Measurements from ENCODE around the gene ITGAE.
"Not testable (repeated sequence)": the region's sequence is repeated elsewhere in the genome, so short reads cannot be mapped to it uniquely, and the experiment has no call there.

The ITGAE gene

GRCh38 chr17:3800362-3801271, at the start of gene ITGAE:
TSS of gene ITGAE (minus strand) at chr17:3801188. CDS start at chr17:3801144, 44 bp downstream.
- DNase-seq = no peak

DNA sequence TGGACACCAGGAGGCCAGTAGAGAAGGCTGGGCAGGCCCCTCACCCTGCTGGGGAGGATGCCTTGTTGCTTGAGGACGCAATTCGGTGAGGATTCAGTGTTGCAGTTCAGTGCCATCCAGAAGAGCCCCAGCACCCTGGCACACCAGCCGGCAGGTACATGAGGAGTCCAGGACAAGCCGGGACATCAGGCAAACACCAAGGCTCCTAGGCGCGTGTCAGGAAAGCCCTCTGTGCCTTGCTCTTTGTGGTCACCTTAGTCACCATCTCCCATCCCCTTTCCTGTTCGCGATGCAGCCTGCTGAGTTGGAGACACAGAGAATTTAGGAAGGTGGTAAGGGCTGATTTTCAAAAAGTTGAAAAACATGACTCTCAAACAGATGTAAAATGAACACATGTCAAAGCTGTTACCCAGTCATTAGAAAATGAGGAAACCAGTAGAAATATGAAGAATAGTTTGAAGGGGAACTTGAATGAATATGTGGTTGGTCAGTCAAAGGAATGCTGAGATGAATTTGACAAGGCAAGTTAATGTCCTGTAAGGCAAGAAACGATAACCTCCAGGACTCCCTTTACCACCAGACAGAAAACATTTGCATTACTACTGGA, 47.3 kb upstream of the ITGAE start:
- DNase-seq = no peak

- DNase-seq = no peak
These were observed 46.2 kb upstream of the ITGAE start for GRCh38 chr17:3847165-3847670.

- DNase-seq = no peak
These were observed 45.6 kb upstream of the ITGAE start for GRCh38 chr17:3846437-3847164.

GRCh38 chr17:3845621-3846436, 44.8 kb upstream of the ITGAE start, which contains the start of gene NCBP3:
TSS of gene NCBP3 (minus strand) at chr17:3846246. CDS start at chr17:3846223, 23 bp downstream.
- DNase-seq = peak; percentile 94

DNA sequence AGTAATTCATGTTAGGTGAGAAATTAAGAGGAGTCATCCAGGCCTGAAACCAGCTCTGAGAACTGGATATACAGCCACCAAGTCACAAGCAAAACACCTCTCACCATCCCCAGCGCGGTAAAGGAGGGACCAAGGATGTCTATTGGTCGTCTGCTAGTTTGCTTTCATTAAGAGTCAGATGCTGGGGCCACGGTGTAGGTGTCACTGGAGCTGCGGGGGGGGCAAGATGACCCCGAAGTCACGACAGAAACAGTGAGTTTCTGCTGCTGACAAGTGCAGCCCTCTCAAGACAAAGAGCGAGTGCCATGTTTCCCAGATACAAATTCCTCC, 44.3 kb upstream of the ITGAE start:
- peak; percentile 66 for DNase-seq

DNA sequence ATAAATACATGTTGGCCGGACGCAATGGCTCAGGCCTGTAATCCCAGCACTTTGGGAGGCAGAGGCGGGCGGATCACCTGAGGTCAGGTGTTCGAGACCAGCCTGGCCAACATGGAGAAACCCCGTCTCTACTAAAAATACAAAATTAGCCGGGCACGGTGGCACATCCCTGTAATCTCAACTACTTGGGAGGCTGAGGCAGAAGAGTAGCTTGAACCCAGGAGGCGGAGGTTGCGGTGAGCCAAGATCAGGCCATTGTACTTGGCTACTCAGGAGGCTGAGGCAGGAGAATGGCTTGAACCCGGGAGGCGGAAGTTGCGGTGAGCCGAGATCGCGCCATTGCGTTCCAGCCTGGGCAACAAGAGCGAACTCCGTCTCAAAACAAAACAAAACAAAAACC, 43.6 kb upstream of the ITGAE start:
- DNase-seq = not testable (repeated sequence)

DNA sequence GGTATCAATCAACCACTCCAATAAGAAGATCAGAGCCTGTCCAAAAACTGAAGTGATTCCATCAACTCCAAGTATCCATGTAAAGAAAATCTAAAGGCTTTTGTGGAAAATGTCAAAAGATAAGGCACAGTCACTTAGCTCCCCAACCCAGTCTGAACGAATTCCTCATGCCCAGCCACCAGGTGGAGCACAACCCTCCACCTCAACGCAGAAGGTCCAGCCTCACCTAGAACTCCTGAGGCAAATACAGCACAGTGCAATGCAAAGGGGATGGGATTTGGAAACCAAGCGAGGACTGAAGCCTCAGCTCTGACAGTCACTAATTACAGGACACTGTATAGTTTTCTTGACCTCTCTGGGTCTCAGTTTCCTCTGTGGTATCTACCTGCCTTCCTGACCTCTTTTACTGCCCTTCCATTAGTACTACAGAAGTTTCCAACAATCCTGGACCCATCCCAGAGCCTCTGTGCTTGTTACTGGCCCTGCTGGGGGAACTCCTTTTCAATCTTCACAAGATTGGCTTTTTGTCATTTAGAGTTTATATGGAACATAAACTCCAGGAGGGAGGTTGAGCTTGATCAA, 43.0 kb upstream of the ITGAE start:
- DNase-seq = peak; percentile 82

- no peak for DNase-seq
These were observed 37.2 kb upstream of the ITGAE start for GRCh38 chr17:3838206-3838605.

DNA sequence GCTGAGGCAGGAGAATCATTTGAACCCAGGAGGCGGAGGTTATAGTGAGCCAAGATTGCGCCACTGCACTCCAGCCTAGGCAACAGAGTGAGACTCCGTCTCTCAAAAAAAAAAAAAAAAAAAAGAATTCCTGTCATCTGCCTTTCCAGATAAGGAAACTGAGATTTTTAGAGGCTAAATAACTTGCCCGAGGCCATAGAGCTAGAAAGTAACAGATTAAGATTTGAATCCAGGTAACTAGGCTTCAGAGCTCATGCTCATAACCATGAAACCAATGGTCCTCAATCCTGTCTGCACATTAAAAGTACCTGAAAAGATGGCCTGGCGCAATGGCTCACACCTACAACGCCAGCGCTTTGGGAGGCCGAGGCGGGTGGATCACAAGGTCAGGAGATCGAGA, 35.6 kb upstream of the ITGAE start:
- DNase-seq = no peak

DNA sequence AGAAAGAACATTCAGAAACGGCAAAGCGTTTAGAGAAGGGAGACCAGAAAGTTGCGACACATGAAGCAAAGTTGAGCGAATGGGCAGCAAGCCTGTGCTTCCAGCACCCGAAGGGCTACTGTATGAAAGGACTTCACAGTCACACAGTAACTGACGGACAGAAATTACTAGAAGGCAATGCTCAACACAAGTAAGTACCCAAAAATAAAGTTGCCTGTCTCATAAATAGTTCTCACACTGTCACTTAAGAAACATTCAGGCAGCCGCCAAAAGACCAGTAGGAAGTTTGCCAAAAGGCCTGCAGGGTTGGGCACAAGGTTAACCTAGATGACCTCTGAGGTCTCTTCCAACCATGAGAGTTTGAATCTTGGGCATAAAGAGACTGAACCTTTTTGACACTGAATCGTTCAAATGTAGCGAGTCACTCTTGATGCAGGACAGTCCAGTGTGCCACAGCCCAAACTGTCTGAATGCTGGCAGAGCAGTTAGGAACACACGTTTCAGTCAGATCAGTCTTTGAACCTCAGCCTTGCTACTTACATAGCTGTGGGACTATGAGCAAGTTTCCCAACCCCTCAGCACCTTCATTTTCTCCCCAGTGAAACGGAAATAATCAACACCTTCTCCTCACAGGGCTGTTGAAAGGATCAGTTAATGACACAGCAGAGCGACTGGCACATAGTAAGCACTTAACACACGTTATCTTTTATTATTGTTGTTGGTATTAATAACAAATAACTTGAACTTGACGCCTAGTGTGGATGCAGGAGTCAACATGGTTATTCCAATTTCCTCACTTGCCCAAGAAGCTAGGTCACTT, 34.6 kb upstream of the ITGAE start:
- peak; percentile 56 for DNase-seq

DNA sequence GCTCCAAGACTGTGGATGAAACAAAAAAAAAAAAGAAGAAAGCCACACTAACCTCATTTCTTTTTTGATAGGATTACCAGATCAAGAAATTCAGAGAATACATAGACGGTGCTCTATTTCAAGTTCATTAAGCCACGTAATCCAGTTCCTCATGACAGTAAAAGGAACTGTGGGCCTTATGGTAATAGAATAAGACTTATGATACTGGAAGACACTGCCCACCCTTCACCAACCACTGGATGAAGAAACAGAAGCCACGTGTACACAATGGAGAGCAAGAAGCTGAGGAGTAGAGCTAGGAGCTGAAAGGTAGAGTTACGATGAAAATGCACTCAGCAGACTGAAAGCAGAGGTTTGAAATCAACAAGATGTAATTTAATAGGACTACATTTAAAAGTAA, 33.8 kb upstream of the ITGAE start:
- peak; percentile 69 for DNase-seq

GRCh38 chr17:3828852-3829232, 27.9 kb upstream of the ITGAE start:
- no peak for DNase-seq

DNA sequence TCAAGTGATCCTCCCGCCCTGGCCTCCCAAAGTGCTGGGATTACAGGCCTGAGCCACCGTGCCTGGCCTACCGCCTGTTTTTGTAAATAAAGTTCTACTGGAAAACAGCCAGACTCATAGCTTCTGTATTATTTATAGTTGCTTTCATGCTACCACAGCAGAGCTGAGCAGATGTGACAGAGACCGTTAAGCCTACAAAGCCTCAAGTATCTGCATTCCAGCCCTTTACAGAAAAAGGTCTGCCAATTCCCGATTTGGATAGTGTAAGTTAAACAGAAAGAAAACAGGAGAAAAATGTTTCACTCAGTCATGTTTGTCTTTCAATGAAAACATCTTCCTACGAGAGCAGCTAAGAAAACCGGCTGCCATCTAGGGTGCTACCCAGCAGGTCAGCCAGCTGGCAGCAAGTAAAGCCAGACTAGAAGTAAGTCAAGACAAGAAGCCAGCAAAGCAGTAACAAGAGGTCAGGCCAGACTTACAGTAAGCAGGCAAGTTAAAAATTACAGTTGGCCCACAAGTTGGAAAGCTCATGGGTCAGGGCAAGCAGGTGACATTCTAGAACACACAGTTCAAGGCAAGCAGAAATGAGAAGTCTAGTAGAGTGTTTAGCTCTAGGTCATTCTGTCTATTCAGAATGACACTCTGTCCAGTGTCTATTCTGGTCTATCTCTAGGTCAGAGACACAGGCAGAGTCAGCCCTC, 27.3 kb upstream of the ITGAE start:
- no peak for DNase-seq

- DNase-seq = peak; percentile 80
These were observed 26.3 kb upstream of the ITGAE start for GRCh38 chr17:3827124-3827773.

GRCh38 chr17:3826191-3826590, 25.2 kb upstream of the ITGAE start:
- DNase-seq = no peak

DNA sequence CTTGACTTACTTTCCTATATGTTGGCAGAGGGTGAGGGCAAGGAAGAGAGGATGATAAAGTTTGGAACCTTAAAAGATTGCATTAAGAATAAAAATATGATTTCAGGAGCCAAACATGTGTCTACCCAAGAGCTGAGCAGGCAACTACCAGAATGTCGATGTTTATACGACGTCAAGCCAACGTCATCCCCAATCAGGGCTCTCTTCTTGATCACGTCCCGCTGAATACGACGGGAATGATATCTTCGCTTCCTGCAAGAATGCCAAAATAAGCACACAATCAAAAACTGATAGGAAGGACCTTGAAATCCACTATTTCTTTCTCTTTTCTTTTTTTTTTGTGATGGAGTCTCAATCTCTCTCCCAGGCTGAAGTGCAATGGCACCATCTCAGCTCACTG, 20.1 kb upstream of the ITGAE start:
- DNase-seq = no peak

- DNase-seq = no peak
These were observed 17.8 kb upstream of the ITGAE start for GRCh38 chr17:3818786-3819185.

GRCh38 chr17:3817851-3818605, 17.0 kb upstream of the ITGAE start:
- no peak for DNase-seq

Measured in hematopoietic multipotent progenitor cell treated with erythropoietin and hydrocortisone succinate and interleukin-3 and kit ligand, for 6 days (in vitro differentiated cells).